Liver (tissue), 3 donors: ENCODE results near the gene GMDS.

ENCODE experiments used
- ATF3 ChIP-seq: IDR thresholded peaks from 2 replicates; pipeline ENCODE4 v1.6.1; 2016; ENCODE audit warnings: antibody characterized with exemption
- CTCF ChIP-seq: fragments of 150-350 bp; IDR thresholded peaks from 2 replicates; pipeline ENCODE4 v1.5.1; 2017; ENCODE audit warnings: improper control_type of control experiment, low read depth, low read length; ENCODE audit not compliant: missing input control
- EGR1 ChIP-seq, 2 donors: IDR thresholded peaks; 2 replicates each; pipeline ENCODE4 v1.6.1; 2016 to 2018; ENCODE audit warnings: antibody characterized with exemption in 2 of 2, low read depth in 2 of 2
- JUND ChIP-seq, 2 donors: IDR thresholded peaks; 2 replicates each; pipeline ENCODE4 v1.6.1; 2016; ENCODE audit warnings: antibody characterized with exemption in 2 of 2
- REST ChIP-seq: IDR thresholded peaks from 2 replicates; pipeline ENCODE4 v1.6.1; 2016; ENCODE audit warnings: antibody characterized with exemption, mild to moderate bottlenecking
- RXRA ChIP-seq, 2 donors: IDR thresholded peaks; 2 replicates each; pipeline ENCODE4 v1.6.1; 2017 to 2018; ENCODE audit warnings: antibody characterized with exemption in 2 of 2, mild to moderate bottlenecking in 1 of 2
- SP1 ChIP-seq: IDR thresholded peaks from 2 replicates; pipeline ENCODE4 v1.6.1; 2018; ENCODE audit warnings: antibody characterized with exemption, mild to moderate bottlenecking
- TF ChIP-seq, protein P1 (sequence below): IDR thresholded peaks from 2 replicates; pipeline ENCODE4 v1.6.1; 2016; ENCODE audit warnings: antibody characterized with exemption
- donor health status: healthy.
- donor health status: healthy.

DNA sequence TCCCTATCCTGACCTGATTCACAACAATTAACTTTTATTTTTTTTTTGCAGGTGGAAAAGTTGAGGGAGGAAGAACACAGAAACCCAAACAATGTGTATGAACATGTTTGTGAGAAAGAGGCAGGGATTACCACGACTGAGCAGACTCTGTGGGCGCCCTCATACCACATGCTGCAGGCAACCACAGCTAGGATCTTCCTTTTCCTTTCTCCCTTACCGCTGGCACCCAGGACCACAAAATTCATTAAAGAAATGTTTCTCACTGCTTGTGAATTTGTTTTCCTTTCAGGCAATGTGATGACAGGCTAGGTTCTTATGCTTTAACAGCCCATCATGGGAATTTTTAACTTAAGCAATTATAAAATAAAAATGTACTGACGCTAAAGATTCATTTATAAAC lies 287.1 kb downstream of the GMDS start:
- TF ChIP-seq CTCF (no peak), RXRA (IDR thresholded peaks at IDR 0.05) (no peak), REST (no peak), JUND (IDR thresholded peaks at IDR 0.05) (no peak), EGR1 (IDR thresholded peaks at IDR 0.05; ENCODE audit: low read depth in 2 of 2) (no peak), ATF3 (no peak), SP1 (no peak)
- TF ChIP-seq, protein P1, sequence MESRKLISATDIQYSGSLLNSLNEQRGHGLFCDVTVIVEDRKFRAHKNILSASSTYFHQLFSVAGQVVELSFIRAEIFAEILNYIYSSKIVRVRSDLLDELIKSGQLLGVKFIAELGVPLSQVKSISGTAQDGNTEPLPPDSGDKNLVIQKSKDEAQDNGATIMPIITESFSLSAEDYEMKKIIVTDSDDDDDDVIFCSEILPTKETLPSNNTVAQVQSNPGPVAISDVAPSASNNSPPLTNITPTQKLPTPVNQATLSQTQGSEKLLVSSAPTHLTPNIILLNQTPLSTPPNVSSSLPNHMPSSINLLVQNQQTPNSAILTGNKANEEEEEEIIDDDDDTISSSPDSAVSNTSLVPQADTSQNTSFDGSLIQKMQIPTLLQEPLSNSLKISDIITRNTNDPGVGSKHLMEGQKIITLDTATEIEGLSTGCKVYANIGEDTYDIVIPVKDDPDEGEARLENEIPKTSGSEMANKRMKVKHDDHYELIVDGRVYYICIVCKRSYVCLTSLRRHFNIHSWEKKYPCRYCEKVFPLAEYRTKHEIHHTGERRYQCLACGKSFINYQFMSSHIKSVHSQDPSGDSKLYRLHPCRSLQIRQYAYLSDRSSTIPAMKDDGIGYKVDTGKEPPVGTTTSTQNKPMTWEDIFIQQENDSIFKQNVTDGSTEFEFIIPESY, result no peak
